GM04503 (cell line): Measurements from ENCODE around the gene CCDC70.

Source experiments
- DNase-seq: peaks from one replicate; pipeline ENCODE4 v3.0.0-alpha.2; 2012; ENCODE audit warnings: low read depth

Gene CCDC70

GRCh38 chr13:51829568-51829899 lies 32.2 kb upstream of the CCDC70 start:
- no peak for DNase-seq

- DNase-seq = no peak
These were observed 30.2 kb upstream of the CCDC70 start for GRCh38 chr13:51831519-51831918.

GRCh38 chr13:51832471-51833152 lies 29.2 kb upstream of the CCDC70 start:
- no peak for DNase-seq

GRCh38 chr13:51833980-51834379 lies 27.8 kb upstream of the CCDC70 start:
- DNase-seq = no peak

GRCh38 chr13:51834581-51835171 lies 27.1 kb upstream of the CCDC70 start:
- no peak for DNase-seq

- DNase-seq = no peak
These were observed 24.8 kb upstream of the CCDC70 start for GRCh38 chr13:51837016-51837415.

- DNase-seq = peak; percentile 60
These were observed 23.4 kb upstream of the CCDC70 start for GRCh38 chr13:51838240-51838846.

GRCh38 chr13:51839711-51840540 lies 21.8 kb upstream of the CCDC70 start:
- no peak for DNase-seq

GRCh38 chr13:51840917-51841316 lies 20.9 kb upstream of the CCDC70 start:
- DNase-seq = no peak

- no peak for DNase-seq
These were observed 20.0 kb upstream of the CCDC70 start for GRCh38 chr13:51841732-51842131.

GRCh38 chr13:51843529-51843928 lies 18.2 kb upstream of the CCDC70 start:
- DNase-seq = no peak

- DNase-seq = no peak
These were observed 16.8 kb upstream of the CCDC70 start, which contains the start of gene TMEM272 for GRCh38 chr13:51844862-51845573. Gene TMEM272, minus strand, starts transcription at chr13:51845177. Its CDS starts 6,647 bp downstream, at chr13:51838530.

GRCh38 chr13:51845574-51846318 lies 16.0 kb upstream of the CCDC70 start:
- no peak for DNase-seq

GRCh38 chr13:51846756-51847155 lies 15.0 kb upstream of the CCDC70 start:
- no peak for DNase-seq

GRCh38 chr13:51848674-51849073 lies 13.1 kb upstream of the CCDC70 start:
- peak; percentile 25 for DNase-seq

GRCh38 chr13:51849145-51850101 lies 12.3 kb upstream of the CCDC70 start:
- DNase-seq = no peak

GRCh38 chr13:51856027-51856736 lies 5.6 kb upstream of the CCDC70 start:
- no peak for DNase-seq

- DNase-seq = no peak
These were observed 4.8 kb upstream of the CCDC70 start for GRCh38 chr13:51856998-51857397.

GRCh38 chr13:51858433-51859247 lies 3.1 kb upstream of the CCDC70 start:
- no peak for DNase-seq
